Measurements from ENCODE around the gene CGNL1. TPM values are rescaled to one million over a fixed set of nuclear protein-coding genes. Genes with fewer than 3 reads are reported as not detected.
A peak's percentile ranks its signal among the peaks of the same experiment; 100 is the strongest.

Gene CGNL1
- total RNA-seq, 2 experiments from 2014 or later: not detected

- peaks cover 1% of the 10 kb centered on the region for H3K36me3 Mint-ChIP-seq (ENCODE audit: low read depth)
- H3K4me3 Mint-ChIP-seq: peak overlapping the region; percentile 25
- H3K27ac Mint-ChIP-seq: no peak overlapping the region
- ChIA-PET POLR2A (no interaction called here), CTCF (no interaction called here)
- ATAC-seq (peak; percentile 33), DNase-seq (no peak)
- no peaks in the 10 kb centered on the region for H3K9me3 Mint-ChIP-seq (ENCODE audit: insufficient read depth)
- peaks cover 8% of the 10 kb centered on the region for H3K4me1 Mint-ChIP-seq (ENCODE audit: low read depth)
- peaks cover 48% of the 10 kb centered on the region for H3K27me3 Mint-ChIP-seq (ENCODE audit: low read depth)
Measured at GRCh38 chr15:57376696-57377477, 582 bp downstream of the CGNL1 start.

- Mint-ChIP-seq H3K4me1 (ENCODE audit: low read depth) (peaks cover 8% of the 10 kb centered on the region), H3K27me3 (ENCODE audit: low read depth) (peaks cover 49% of the 10 kb centered on the region), H3K9me3 (ENCODE audit: insufficient read depth) (no peaks in the 10 kb centered on the region), H3K36me3 (ENCODE audit: low read depth) (peaks cover 1% of the 10 kb centered on the region), H3K4me3 (no peak overlapping the region), H3K27ac (no peak overlapping the region)
- POLR2A ChIA-PET: no interaction called here
- CTCF ChIA-PET: no interaction called here
- no peak for DNase-seq
- no peak for ATAC-seq
Measured at GRCh38 chr15:57377478-57377847, 1.2 kb downstream of the CGNL1 start.

- H3K36me3 Mint-ChIP-seq (ENCODE audit: low read depth): peaks cover 1% of the 10 kb centered on the region
- no peak overlapping the region for H3K27ac Mint-ChIP-seq
- no peak for ATAC-seq
- H3K4me1 Mint-ChIP-seq (ENCODE audit: low read depth): peaks cover 8% of the 10 kb centered on the region
- no peak overlapping the region for H3K4me3 Mint-ChIP-seq
- DNase-seq: no peak
- POLR2A ChIA-PET: no interaction called here
- peaks cover 39% of the 10 kb centered on the region for H3K27me3 Mint-ChIP-seq (ENCODE audit: low read depth)
- no peaks in the 10 kb centered on the region for H3K9me3 Mint-ChIP-seq (ENCODE audit: insufficient read depth)
- CTCF ChIA-PET: no interaction called here
Measured at GRCh38 chr15:57379487-57379886, 3.2 kb downstream of the CGNL1 start.

- CTCF ChIA-PET: no interaction called here
- ATAC-seq: no peak
- no peak for DNase-seq
- Mint-ChIP-seq H3K27me3 (ENCODE audit: low read depth) (peaks cover 32% of the 10 kb centered on the region), H3K4me3 (no peak overlapping the region), H3K4me1 (ENCODE audit: low read depth) (peaks cover 7% of the 10 kb centered on the region), H3K9me3 (ENCODE audit: insufficient read depth) (no peaks in the 10 kb centered on the region), H3K36me3 (ENCODE audit: low read depth) (peaks cover under 1% of the 10 kb centered on the region), H3K27ac (no peak overlapping the region)
- POLR2A ChIA-PET: no interaction called here
Measured at GRCh38 chr15:57380854-57381253, 4.5 kb downstream of the CGNL1 start.

- POLR2A ChIA-PET: no interaction called here
- ATAC-seq (no peak), DNase-seq (no peak)
- Mint-ChIP-seq H3K36me3 (ENCODE audit: low read depth) (no peaks in the 10 kb centered on the region), H3K27ac (no peak overlapping the region), H3K27me3 (ENCODE audit: low read depth) (peaks cover 24% of the 10 kb centered on the region), H3K9me3 (ENCODE audit: insufficient read depth) (no peaks in the 10 kb centered on the region), H3K4me1 (ENCODE audit: low read depth) (peaks cover under 1% of the 10 kb centered on the region), H3K4me3 (no peak overlapping the region)
- CTCF ChIA-PET: no interaction called here
Measured at GRCh38 chr15:57382215-57382614, 5.9 kb downstream of the CGNL1 start.

GRCh38 chr15:57382969-57383368 lies 6.7 kb downstream of the CGNL1 start:
- ATAC-seq (no peak), DNase-seq (no peak)
- Mint-ChIP-seq H3K4me3 (no peak overlapping the region), H3K4me1 (ENCODE audit: low read depth) (no peaks in the 10 kb centered on the region), H3K36me3 (ENCODE audit: low read depth) (no peaks in the 10 kb centered on the region), H3K27me3 (ENCODE audit: low read depth) (peaks cover 17% of the 10 kb centered on the region), H3K9me3 (ENCODE audit: insufficient read depth) (no peaks in the 10 kb centered on the region), H3K27ac (no peak overlapping the region)
- CTCF ChIA-PET: no interaction called here
- POLR2A ChIA-PET: no interaction called here

GRCh38 chr15:57384024-57384423 lies 7.7 kb downstream of the CGNL1 start:
- Mint-ChIP-seq H3K27me3 (ENCODE audit: low read depth) (peaks cover 12% of the 10 kb centered on the region), H3K36me3 (ENCODE audit: low read depth) (no peaks in the 10 kb centered on the region), H3K9me3 (ENCODE audit: insufficient read depth) (no peaks in the 10 kb centered on the region), H3K27ac (no peak overlapping the region), H3K4me3 (no peak overlapping the region), H3K4me1 (ENCODE audit: low read depth) (no peaks in the 10 kb centered on the region)
- DNase-seq: no peak
- POLR2A ChIA-PET: interaction anchor here (0.5 kb wide), 1 partner anchor 355 kb away, joined by 3 read pairs; no protein-coding TSS in a partner anchor
- no peak for ATAC-seq
- CTCF ChIA-PET: no interaction called here

- POLR2A ChIA-PET: no interaction called here
- H3K27me3 Mint-ChIP-seq (ENCODE audit: low read depth): peaks cover 7% of the 10 kb centered on the region
- no peak for DNase-seq
- no peaks in the 10 kb centered on the region for H3K9me3 Mint-ChIP-seq (ENCODE audit: insufficient read depth)
- no peak for ATAC-seq
- no peak overlapping the region for H3K4me3 Mint-ChIP-seq
- H3K27ac Mint-ChIP-seq: no peak overlapping the region
- no peaks in the 10 kb centered on the region for H3K4me1 Mint-ChIP-seq (ENCODE audit: low read depth)
- CTCF ChIA-PET: no interaction called here
- H3K36me3 Mint-ChIP-seq (ENCODE audit: low read depth): no peaks in the 10 kb centered on the region
Measured at GRCh38 chr15:57384816-57385215, 8.5 kb downstream of the CGNL1 start.

GRCh38 chr15:57385923-57386390 lies 9.7 kb downstream of the CGNL1 start:
- DNase-seq (no peak), ATAC-seq (no peak)
- CTCF ChIA-PET: interaction anchor here (0.9 kb wide), 1 partner anchor 142 kb away, joined by 3 read pairs; no protein-coding TSS in a partner anchor
- POLR2A ChIA-PET: no interaction called here
- Mint-ChIP-seq H3K4me3 (no peak overlapping the region), H3K36me3 (ENCODE audit: low read depth) (no peaks in the 10 kb centered on the region), H3K27ac (no peak overlapping the region), H3K9me3 (ENCODE audit: insufficient read depth) (no peaks in the 10 kb centered on the region), H3K4me1 (ENCODE audit: low read depth) (no peaks in the 10 kb centered on the region), H3K27me3 (ENCODE audit: low read depth) (peaks cover 7% of the 10 kb centered on the region)

GRCh38 chr15:57386976-57387375 lies 10.7 kb downstream of the CGNL1 start:
- CTCF ChIA-PET: interaction anchor here (0.9 kb wide), 1 partner anchor 141 kb away, joined by 3 read pairs; no protein-coding TSS in a partner anchor

GRCh38 chr15:57387564-57388076 lies 11.3 kb downstream of the CGNL1 start:
- Mint-ChIP-seq H3K4me3 (no peak overlapping the region), H3K36me3 (ENCODE audit: low read depth) (no peaks in the 10 kb centered on the region), H3K9me3 (ENCODE audit: insufficient read depth) (no peaks in the 10 kb centered on the region), H3K4me1 (ENCODE audit: low read depth) (no peaks in the 10 kb centered on the region), H3K27me3 (ENCODE audit: low read depth) (peaks cover 5% of the 10 kb centered on the region), H3K27ac (no peak overlapping the region)
- ChIA-PET CTCF (no interaction called here), POLR2A (no interaction called here)
- no peak for ATAC-seq
- no peak for DNase-seq

More at GRCh38 chr15:57386976-57387375, 10.7 kb downstream of the CGNL1 start:
- Mint-ChIP-seq H3K36me3 (ENCODE audit: low read depth) (no peaks in the 10 kb centered on the region), H3K4me1 (ENCODE audit: low read depth) (no peaks in the 10 kb centered on the region), H3K27ac (no peak overlapping the region), H3K27me3 (ENCODE audit: low read depth) (peaks cover 7% of the 10 kb centered on the region), H3K9me3 (ENCODE audit: insufficient read depth) (no peaks in the 10 kb centered on the region), H3K4me3 (no peak overlapping the region)
- ATAC-seq (no peak), DNase-seq (no peak)
- POLR2A ChIA-PET: no interaction called here

- H3K36me3 Mint-ChIP-seq (ENCODE audit: low read depth): no peaks in the 10 kb centered on the region
- no peaks in the 10 kb centered on the region for H3K9me3 Mint-ChIP-seq (ENCODE audit: insufficient read depth)
- H3K4me3 Mint-ChIP-seq: no peak overlapping the region
- ChIA-PET POLR2A (no interaction called here), CTCF (no interaction called here)
- H3K4me1 Mint-ChIP-seq (ENCODE audit: low read depth): no peaks in the 10 kb centered on the region
- no peak for DNase-seq
- peaks cover 5% of the 10 kb centered on the region for H3K27me3 Mint-ChIP-seq (ENCODE audit: low read depth)
- H3K27ac Mint-ChIP-seq: no peak overlapping the region
- no peak for ATAC-seq
Measured at GRCh38 chr15:57388464-57388863, 12.2 kb downstream of the CGNL1 start.

All from activated CD8-positive, alpha-beta T cell treated with anti-CD3 and anti-CD28 coated beads, Interleukin-2, amount 10 ng/mL, durations not matched to agents 7 days and 5 days (primary cell).